Ishikawa (cell line): ENCODE data around the gene ERN2.

ENCODE experiments used
- RAD21 ChIP-seq: IDR thresholded peaks from 2 replicates; pipeline ENCODE4 v1.6.1; 2012; ENCODE audit warnings: low read depth
- TCF12 ChIP-seq: IDR thresholded peaks from 2 replicates; pipeline ENCODE4 v1.6.1; 2012; ENCODE audit warnings: low read depth
- YY1 ChIP-seq: IDR thresholded peaks from 2 replicates; pipeline ENCODE4 v1.6.1; 2012; ENCODE audit warnings: low read depth
- TF ChIP-seq, protein P1 (sequence below): IDR thresholded peaks from 2 replicates; pipeline ENCODE4 v1.6.1; 2012

DNA sequence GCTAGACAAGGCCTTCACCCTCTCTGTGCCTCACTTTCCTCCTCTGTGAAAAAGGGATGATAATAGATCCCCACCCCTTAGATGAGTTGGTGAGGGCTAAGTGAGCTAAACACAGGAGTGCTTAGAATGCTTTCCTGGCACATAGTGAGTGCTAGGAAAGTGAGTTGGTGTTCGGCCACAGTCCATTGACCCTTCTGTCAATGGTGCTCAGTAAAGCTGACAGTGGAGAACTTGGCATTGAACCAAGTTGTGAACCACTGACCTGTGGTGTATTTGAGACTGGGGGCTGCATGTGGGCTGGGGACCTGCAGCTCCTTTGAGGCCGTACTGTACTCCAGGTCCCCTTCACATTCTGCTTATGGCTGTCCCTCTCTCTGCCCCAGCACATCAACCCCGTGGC, 29.5 kb downstream of the ERN2 start:
- TF ChIP-seq TCF12: no peak
- TF ChIP-seq YY1: no peak
- TF ChIP-seq, protein P1, sequence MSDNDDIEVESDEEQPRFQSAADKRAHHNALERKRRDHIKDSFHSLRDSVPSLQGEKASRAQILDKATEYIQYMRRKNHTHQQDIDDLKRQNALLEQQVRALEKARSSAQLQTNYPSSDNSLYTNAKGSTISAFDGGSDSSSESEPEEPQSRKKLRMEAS: no peak
- no peak for TF ChIP-seq RAD21
